Measurements from ENCODE around the gene TCP11L1.

GRCh38 chr11:33005175-33005574 lies 34.2 kb upstream of the TCP11L1 start:
- TF ChIP-seq POLR2A (IDR thresholded peaks at IDR 0.05): no peak
- TF ChIP-seq CTCF (IDR thresholded peaks at IDR 0.05): no peak
